ENCODE results near the gene FICD. TPM values are rescaled to one million over a fixed set of nuclear protein-coding genes. Genes with fewer than 3 reads are reported as not detected.

The FICD gene
- total RNA-seq, 1 experiment from 2014 or later = 3.6 TPM

GRCh38 chr12:108514468-108514972 is 557 bp upstream of the FICD start:
- intact Hi-C loops (cut with micrococcal nuclease; ENCODE audit: unreplicated experiment) = loop anchor here (10.0 kb wide), 1 partner anchor 450 kb away; no protein-coding TSS in a partner anchor
- Mint-ChIP-seq H3K27me3 (ENCODE audit: insufficient read depth, unreplicated experiment) (peaks cover 2% of the 10 kb centered on the region), H3K9me3 (ENCODE audit: unreplicated experiment) (no peaks in the 10 kb centered on the region), H3K27ac (ENCODE audit: unreplicated experiment) (peak overlapping the region; percentile 89), H3K4me3 (ENCODE audit: unreplicated experiment) (peak overlapping the region; percentile 82), H3K4me1 (ENCODE audit: low read depth, unreplicated experiment) (peaks cover 18% of the 10 kb centered on the region), H3K36me3 (ENCODE audit: insufficient read depth, unreplicated experiment) (peaks cover 50% of the 10 kb centered on the region)
- POLR2A ChIA-PET = no interaction called here
- Histone ChIP-seq H3K9me3 (no peaks in the 10 kb centered on the region; the same call in 1 of the 2 replicates), H3K4me1 (no peaks in the 10 kb centered on the region), H3K27me3 (replicated peaks; ENCODE audit: control insufficient read depth, insufficient read depth, low read length) (no peaks in the 10 kb centered on the region), H3K36me3 (ENCODE audit: control insufficient read depth, insufficient read depth, low read length) (no peaks in the 10 kb centered on the region; the same call in 1 of the 2 replicates), H3K4me3 (ENCODE audit: low read depth, low read length) (peak overlapping the region; percentile 34)
- CTCF ChIA-PET = no interaction called here
- BruUV-seq (replicated peaks) = no TSS peak
- no peak for TF ChIP-seq CTCF (IDR thresholded peaks at IDR 0.05; ENCODE audit: insufficient read depth in 1 of 2, low read depth in 1 of 2, low read length in 1 of 2, severe bottlenecking in 1 of 2, unreplicated experiment in 1 of 2)
- DNase-seq = no peak

DNA sequence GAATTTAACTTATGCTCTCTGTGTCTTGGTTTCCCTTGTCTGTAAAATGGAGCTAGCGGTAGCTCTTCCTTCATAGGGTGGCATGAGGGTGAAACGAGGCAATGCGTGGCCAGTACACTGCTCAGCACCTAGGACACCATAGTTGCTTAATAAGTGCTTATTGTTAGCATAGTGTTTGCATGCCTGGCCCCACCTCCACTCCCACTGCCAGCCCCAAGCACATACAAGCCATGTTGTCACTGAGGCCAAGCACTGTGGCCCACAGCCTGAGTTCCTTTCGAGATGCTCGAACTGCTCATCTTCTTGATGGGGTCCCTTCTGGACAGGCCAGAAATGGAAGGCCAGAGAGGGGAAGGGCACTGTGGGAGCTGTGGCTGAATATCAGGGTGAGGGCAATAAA is 839 bp downstream of the FICD start:
- Mint-ChIP-seq H3K4me1 (ENCODE audit: low read depth, unreplicated experiment) (peaks cover 18% of the 10 kb centered on the region), H3K27ac (ENCODE audit: unreplicated experiment) (peak overlapping the region; percentile 89), H3K27me3 (ENCODE audit: insufficient read depth, unreplicated experiment) (peaks cover 2% of the 10 kb centered on the region), H3K9me3 (ENCODE audit: unreplicated experiment) (no peaks in the 10 kb centered on the region), H3K36me3 (ENCODE audit: insufficient read depth, unreplicated experiment) (peaks cover 64% of the 10 kb centered on the region), H3K4me3 (ENCODE audit: unreplicated experiment) (peak overlapping the region; percentile 82)
- TF ChIP-seq CTCF (IDR thresholded peaks at IDR 0.05; ENCODE audit: insufficient read depth in 1 of 2, low read depth in 1 of 2, low read length in 1 of 2, severe bottlenecking in 1 of 2, unreplicated experiment in 1 of 2) = no peak
- DNase-seq = no peak
- Histone ChIP-seq H3K4me1 (no peaks in the 10 kb centered on the region), H3K9me3 (no peaks in the 10 kb centered on the region), H3K4me3 (ENCODE audit: low read depth, low read length) (peak overlapping the region; percentile 77), H3K27me3 (replicated peaks; ENCODE audit: control insufficient read depth, insufficient read depth, low read length) (no peaks in the 10 kb centered on the region), H3K36me3 (ENCODE audit: control insufficient read depth, insufficient read depth, low read length) (no peaks in the 10 kb centered on the region; the same call in 1 of the 2 replicates)
- no TSS peak for BruUV-seq (replicated peaks)
- ChIA-PET POLR2A (no interaction called here), CTCF (no interaction called here)
- intact Hi-C loops (cut with micrococcal nuclease; ENCODE audit: unreplicated experiment) = loop anchor here (10.0 kb wide), 1 partner anchor 451 kb away; no protein-coding TSS in a partner anchor

DNA sequence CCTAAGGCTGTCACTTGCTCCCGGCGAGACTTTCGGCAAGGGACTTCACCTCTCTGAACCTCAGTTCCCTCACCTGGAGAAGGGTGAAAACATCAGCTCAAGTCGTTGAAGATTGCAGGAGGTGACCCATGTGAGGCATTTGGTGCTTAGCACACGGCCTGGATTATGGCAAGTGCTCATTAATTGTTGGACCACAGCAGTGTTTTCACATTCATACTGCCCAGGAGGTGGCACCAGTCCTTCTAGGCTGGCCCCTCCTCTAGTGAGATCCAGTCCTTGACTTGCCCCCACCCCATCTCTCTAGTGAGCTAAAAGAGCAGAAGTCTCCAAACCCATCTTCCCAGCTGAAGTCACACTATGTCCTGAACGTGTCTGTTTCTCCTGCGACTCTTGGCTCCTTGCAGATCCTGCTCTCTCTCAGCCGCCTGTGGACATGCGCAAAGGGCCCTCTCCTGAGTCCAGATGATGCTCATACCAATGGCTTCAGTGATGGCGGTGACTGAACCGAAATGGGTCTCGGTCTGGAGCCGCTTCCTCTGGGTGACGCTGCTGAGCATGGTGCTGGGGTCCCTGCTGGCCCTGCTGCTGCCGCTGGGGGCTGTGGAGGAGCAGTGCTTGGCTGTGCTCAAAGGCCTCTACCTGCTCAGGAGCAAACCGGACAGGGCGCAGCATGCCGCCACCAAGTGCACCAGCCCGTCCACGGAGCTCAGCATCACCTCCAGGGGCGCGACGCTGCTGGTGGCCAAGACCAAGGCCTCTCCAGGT is 1.6 kb downstream of the FICD start:
- Histone ChIP-seq H3K4me1 (no peaks in the 10 kb centered on the region), H3K36me3 (ENCODE audit: control insufficient read depth, insufficient read depth, low read length) (peaks cover 1% of the 10 kb centered on the region; the same call in 1 of the 2 replicates), H3K27me3 (replicated peaks; ENCODE audit: control insufficient read depth, insufficient read depth, low read length) (no peaks in the 10 kb centered on the region), H3K4me3 (ENCODE audit: low read depth, low read length) (no peak overlapping the region), H3K9me3 (no peaks in the 10 kb centered on the region)
- no TSS peak for BruUV-seq (replicated peaks)
- Mint-ChIP-seq H3K4me1 (ENCODE audit: low read depth, unreplicated experiment) (peaks cover 18% of the 10 kb centered on the region), H3K27ac (ENCODE audit: unreplicated experiment) (peak overlapping the region; percentile 89), H3K27me3 (ENCODE audit: insufficient read depth, unreplicated experiment) (peaks cover 2% of the 10 kb centered on the region), H3K9me3 (ENCODE audit: unreplicated experiment) (no peaks in the 10 kb centered on the region), H3K4me3 (ENCODE audit: unreplicated experiment) (peak overlapping the region; percentile 25), H3K36me3 (ENCODE audit: insufficient read depth, unreplicated experiment) (peaks cover 72% of the 10 kb centered on the region)
- intact Hi-C loops (cut with micrococcal nuclease; ENCODE audit: unreplicated experiment) = loop anchor here (10.0 kb wide), 1 partner anchor 452 kb away; no protein-coding TSS in a partner anchor
- DNase-seq = no peak
- ChIA-PET POLR2A (no interaction called here), CTCF (interaction anchor here (0.6 kb wide), 1 partner anchor 103 kb away, joined by 3 read pairs; no protein-coding TSS in a partner anchor)
- no peak for TF ChIP-seq CTCF (IDR thresholded peaks at IDR 0.05; ENCODE audit: insufficient read depth in 1 of 2, low read depth in 1 of 2, low read length in 1 of 2, severe bottlenecking in 1 of 2, unreplicated experiment in 1 of 2)
